K562 (cell line): Measurements from ENCODE around the gene RXFP1. TPM values are rescaled to one million over a fixed set of nuclear protein-coding genes. Genes with fewer than 3 reads are reported as not detected.

ENCODE experiments used
- ATAC-seq: fragments of 200-7000 bp; cut with Tn5 transposase; 3 replicates; pipeline ENCODE4 v1.9.1; 2020; ENCODE audit warnings: moderate library complexity
- BruUV-seq: library from RNA; stranded (reverse); fragments of 400-500 nt; replicated peaks from 2 replicates; lab custom pipeline; 2021; lab: Mats Ljungman, UMichigan
- CTCF ChIA-PET: fragments of 300-600 bp; formaldehyde crosslinking; extraction: SDS; loops from one replicate; lab custom pipeline; 2021; ENCODE audit warnings: low intra/inter-chr PET ratio; lab: Yijun Ruan, JAX
- POLR2A ChIA-PET: fragments of 300-600, 350-650 bp; sonication (Branson Sonifier 250); formaldehyde crosslinking; extraction: SDS; loops from one replicate; lab custom pipeline; 2021; ENCODE audit warnings: antibody characterized with exemption, inconsistent platforms; lab: Yijun Ruan, JAX
- DNase-seq, 4 experiments: peaks; one replicate each; pipeline versions ENCODE4 v3.0.0 to v3.0.0-alpha.2; 2011 to 2018; ENCODE audit warnings: low spot score in 3 of 4, mixed read lengths in 3 of 4; ENCODE audit errors: extremely low read depth in 1 of 4
- FAIRE-seq: peaks from 2 replicates; lab custom pipeline; 2011; peaks lifted over from hg19 to GRCh38; lab: Jason Lieb, UNC
- H2AFZ ChIP-seq: 2 replicates; pipeline ENCODE4 v1.6.0; 2011; ENCODE audit warnings: low read depth, low read length, control low read depth, inconsistent platforms
- H3K27ac ChIP-seq: fragments of 200-600 bp; 3 replicates; pipeline ENCODE4 v1.8.0; 2011; ENCODE audit warnings: low read depth, mild to moderate bottlenecking, control low read depth, inconsistent platforms, low read length, moderate library complexity, mixed read lengths; ENCODE audit errors: extremely low read depth
- H3K27me3 ChIP-seq, 2 experiments: fragments of 300-600 bp in 1 of 2; 2 replicates in 1 of 2; 3 replicates in 1 of 2; pipeline versions ENCODE4 v1.6.0 to v1.8.0; 2011; ENCODE audit warnings: inconsistent platforms in 2 of 2, low read length in 2 of 2, mild to moderate bottlenecking in 1 of 2, mixed read lengths in 1 of 2, moderate library complexity in 1 of 2; ENCODE audit not compliant: control insufficient read depth in 2 of 2, insufficient read depth in 2 of 2
- H3K36me3 ChIP-seq: fragments of 300-600 bp; 3 replicates; pipeline ENCODE4 v1.8.0; 2011; ENCODE audit warnings: mild to moderate bottlenecking, low read length, inconsistent platforms; ENCODE audit not compliant: control insufficient read depth, insufficient read depth
- H3K4me1 ChIP-seq, 2 experiments: fragments of 200-600 bp in 1 of 2; replicated peaks in 1 of 2; 2 replicates in 1 of 2; 3 replicates in 1 of 2; pipeline versions ENCODE4 v1.5.1 to v1.8.0; 2011; ENCODE audit warnings: inconsistent platforms in 2 of 2, low read length in 2 of 2, mild to moderate bottlenecking in 1 of 2, mixed read lengths in 1 of 2, moderate library complexity in 1 of 2; ENCODE audit not compliant: control insufficient read depth in 2 of 2, insufficient read depth in 2 of 2
- H3K4me2 ChIP-seq: 2 replicates; pipeline ENCODE4 v1.6.1; 2011; ENCODE audit warnings: low read length, control low read depth, inconsistent platforms, mixed read lengths; ENCODE audit not compliant: insufficient read depth
- H3K4me3 ChIP-seq: fragments of 200-600 bp; sonication (generic), shearing (Covaris generic); 2 replicates; pipeline ENCODE4 v1.5.1; 2016; ENCODE audit warnings: control low read depth, inconsistent platforms
- H3K79me2 ChIP-seq: fragments of 200-600 bp; 3 replicates; pipeline ENCODE4 v1.8.0; 2011; ENCODE audit warnings: low read length, inconsistent platforms; ENCODE audit not compliant: control insufficient read depth, insufficient read depth
- H3K9ac ChIP-seq, 2 experiments: 2 replicates each; pipeline versions ENCODE4 v1.6.0 to v1.6.1; 2011; ENCODE audit warnings: low read depth in 2 of 2, low read length in 2 of 2, control low read depth in 1 of 2, inconsistent platforms in 1 of 2, mild to moderate bottlenecking in 1 of 2, mixed read lengths in 1 of 2; ENCODE audit not compliant: insufficient read depth in 1 of 2
- H3K9me1 ChIP-seq: one replicate; pipeline ENCODE4 v1.6.0; 2011; ENCODE audit warnings: inconsistent platforms, mild to moderate bottlenecking, low read length, moderate library complexity; ENCODE audit not compliant: control insufficient read depth, insufficient read depth
- H3K9me3 ChIP-seq: replicated peaks from 2 replicates; pipeline ENCODE4 v1.5.1; 2011; ENCODE audit warnings: low read depth, low read length, inconsistent platforms; ENCODE audit not compliant: control insufficient read depth, insufficient read depth
- H4K20me1 ChIP-seq: replicated peaks from 2 replicates; pipeline ENCODE4 v1.6.1; 2011; ENCODE audit warnings: low read length, inconsistent platforms, mixed read lengths; ENCODE audit not compliant: control insufficient read depth, insufficient read depth
- DDX20 ChIP-seq: fragments of 450-650 bp; IDR thresholded peaks from 2 replicates; pipeline ENCODE4 v1.6.1; 2016; ENCODE audit warnings: missing genetic modification characterization, low read depth, mild to moderate bottlenecking, missing compliant biosample characterization, moderate library complexity
- HNRNPH1 ChIP-seq: fragments of 200-400 bp; formaldehyde crosslinking; optimal IDR thresholded peaks from 2 replicates; pipeline ENCODE3; 2017; ENCODE audit warnings: low read depth, mild to moderate bottlenecking, low read length, moderate library complexity
- KDM4B ChIP-seq, 2 experiments: fragments of 450-650 bp in 1 of 2; sonication (generic) in 1 of 2; IDR thresholded peaks; 2 replicates each; pipeline ENCODE4 v1.6.1; 2016 to 2017; ENCODE audit warnings: borderline replicate concordance in 2 of 2, antibody characterized with exemption in 1 of 2, low read depth in 1 of 2, mild to moderate bottlenecking in 1 of 2
- KDM5B ChIP-seq: fragments of 200-600 bp; sonication (generic); IDR thresholded peaks from 2 replicates; pipeline ENCODE4 v1.6.1; 2012; ENCODE audit warnings: low read depth, mild to moderate bottlenecking, moderate library complexity, low read length, control low read depth, inconsistent platforms; ENCODE audit not compliant: insufficient replicate concordance
- MAZ ChIP-seq, 2 experiments: fragments of 450-650 bp in 1 of 2; sonication (generic) in 1 of 2; formaldehyde crosslinking; IDR thresholded peaks in 1 of 2; conservative IDR thresholded peaks in 1 of 2; 2 replicates each; pipeline versions ENCODE4 v1.4.0 to v1.5.0; 2020; ENCODE audit warnings: mild to moderate bottlenecking in 1 of 2, missing genetic modification reagents in 1 of 2
- SLC30A9 ChIP-seq: fragments of 250-450 bp; sonication (Bioruptor Pico); IDR thresholded peaks from 2 replicates; pipeline ENCODE4 v1.8.0; 2022; ENCODE audit warnings: mild to moderate bottlenecking, moderate library complexity
- TCF3 ChIP-seq: sonication (generic); formaldehyde crosslinking; IDR thresholded peaks from 2 replicates; pipeline ENCODE4 v1.4.0; 2020; ENCODE audit warnings: mild to moderate bottlenecking, missing genetic modification reagents
- WGBS: fragments of 100-300 bp; shearing (Covaris generic); methylation state at CpG from one replicate; pipeline ENCODE4 v1.1.6; 2016; ENCODE audit warnings: low coverage, mixed read lengths; ENCODE audit not compliant: insufficient coverage; ENCODE audit errors: missing lambda C conversion rate; 5-methylcytosine and 5-hydroxymethylcytosine counted together
- in situ Hi-C: fragments of 300-500 bp; cut with MboI; formaldehyde crosslinking; loops from 4 replicates; pipeline ENCODE4 v1.15.0; 2018; ENCODE audit warnings: inconsistent platforms, mixed read lengths
- intact Hi-C: fragments of 100-400 bp; cut with micrococcal nuclease; formaldehyde crosslinking; loops from 2 replicates; pipeline ENCODE4 v1.14.2; 2022
- polyA plus RNA-seq, 8 experiments: library from polyadenylated mRNA; depleted of rRNA in 4 of 8; stranded (reverse) in 5 of 8; unstranded in 3 of 8; fragments of >200 nt; fragmentation: Nextera tagmentation in 2 of 8; fragmentation: Illumina TruSeq in 1 of 8; extraction: Ambion mirVana in 2 of 8; extraction: Trizol in 1 of 8; gene quantifications; 2 replicates each; pipeline versions ENCODE4 v1.2.1 to v1.2.3, GENCODE V29; 2011 to 2014; ENCODE audit warnings: inconsistent platforms in 1 of 8, missing spikeins in 1 of 8
- total RNA-seq, 7 experiments: library from RNA; depleted of rRNA in 6 of 7; stranded (reverse); fragments of >200 nt in 6 of 7; fragmentation: Illumina TruSeq in 2 of 7; extraction: Trizol in 2 of 7; gene quantifications; 2 replicates each; pipeline versions ENCODE4 v1.2.1 to v1.2.3, GENCODE V29; 2011 to 2021; ENCODE audit warnings: low replicate concordance in 1 of 7
- TF ChIP-seq, protein P1 (sequence below), 2 experiments: fragments of 250-450 bp in 1 of 2; fragments of 450-650 bp in 1 of 2; sonication (Bioruptor Pico) in 1 of 2; IDR thresholded peaks; 2 replicates each; pipeline versions ENCODE4 v1.6.1 to v1.8.0; 2016 to 2021; ENCODE audit warnings: mild to moderate bottlenecking in 2 of 2, moderate library complexity in 2 of 2, missing compliant biosample characterization in 1 of 2, missing genetic modification characterization in 1 of 2
- TF ChIP-seq, protein P2 (sequence below), 3 experiments: IDR thresholded peaks in 2 of 3; conservative IDR thresholded peaks in 1 of 3; 2 replicates each; pipeline ENCODE4 v1.5.1; 2011 to 2012; ENCODE audit warnings: low read length in 3 of 3, mild to moderate bottlenecking in 3 of 3, control low read depth in 2 of 3, improper control_type of control experiment in 1 of 3, inconsistent platforms in 1 of 3, low read depth in 1 of 3, mixed read lengths in 1 of 3, moderate library complexity in 1 of 3; ENCODE audit not compliant: insufficient read depth in 2 of 3
- TF ChIP-seq, protein P3 (sequence below): sonication (generic); formaldehyde crosslinking; IDR thresholded peaks from 2 replicates; pipeline ENCODE4 v1.8.1; 2023; ENCODE audit warnings: missing genetic modification reagents, mild to moderate bottlenecking, borderline replicate concordance

The RXFP1 gene
- total and polyA plus RNA-seq, 9 of the 15 experiments (the other 6 are each of a cell fraction or from before 2014, with no cell fraction given) = 0.03 to 0.06 (median 0.04) TPM; not detected in 6

DNA sequence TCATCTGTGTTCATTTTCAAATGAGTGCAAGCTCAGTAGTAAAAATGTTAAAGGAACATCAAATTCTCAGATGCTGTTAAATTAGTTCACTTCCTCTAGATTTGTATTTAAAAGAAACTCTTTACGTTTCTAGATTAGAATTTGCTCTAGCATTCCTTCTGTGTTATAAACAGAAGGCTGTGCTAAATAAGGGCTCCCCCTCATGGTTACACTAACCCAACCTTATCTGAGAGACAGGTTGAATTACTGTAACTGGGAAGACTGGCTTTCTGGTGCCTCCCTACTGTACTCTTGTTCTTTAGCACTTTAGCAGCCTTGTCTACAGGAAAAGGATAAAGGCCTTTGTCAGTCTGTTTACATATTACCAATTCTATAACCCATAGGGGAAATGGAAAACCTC lies 56.8 kb downstream of the RXFP1 start:
- DNase-seq = peak in 3 of 4 experiments; percentile 12 to 35 (median 27)
- Histone ChIP-seq H2AFZ (no peak overlapping the region), H3K4me1 (no peaks in the 10 kb centered on the region), H3K4me3 (no peak overlapping the region), H3K9me3 (no peaks in the 10 kb centered on the region), H3K9me1 (no peaks in the 10 kb centered on the region), H3K36me3 (no peaks in the 10 kb centered on the region), H3K79me2 (no peaks in the 10 kb centered on the region), H3K9ac (no peak overlapping the region), H3K4me2 (no peak overlapping the region), H3K27me3 (no peaks in the 10 kb centered on the region; a peak in 1 of 5 replicates), H4K20me1 (no peaks in the 10 kb centered on the region), H3K27ac (no peak overlapping the region)
- no TSS peak for BruUV-seq
- intact Hi-C loops = loop anchor here (2.0 kb wide), 1 partner anchor 82 kb away; no protein-coding TSS in a partner anchor
- FAIRE-seq = peak; percentile 82
- WGBS = 0% methylated on average over 1 of the region's 1 CpG
- ATAC-seq = peak; percentile 95
- in situ Hi-C loops = no loop called here
- ChIA-PET POLR2A (no interaction called here), CTCF (no interaction called here)
- TF ChIP-seq KDM5B (no peak), SLC30A9 (CRISPR knock-in tag) (no peak), DDX20 (tag) (no peak), MAZ (CRISPR knock-in tag; conservative IDR thresholded peaks at IDR 0.05 in 1 of 2, IDR thresholded peaks at IDR 0.05 in 1 of 2) (peak in 1 of 2 experiments; percentile 15; a peak in 1 of 4 replicates), KDM4B (IDR thresholded peaks at IDR 0.05; ENCODE audit: borderline replicate concordance in 2 of 2, low read depth in 1 of 2) (no peak), HNRNPH1 (no peak), TCF3 (CRISPR knock-in tag) (no peak)
- TF ChIP-seq, protein P1, sequence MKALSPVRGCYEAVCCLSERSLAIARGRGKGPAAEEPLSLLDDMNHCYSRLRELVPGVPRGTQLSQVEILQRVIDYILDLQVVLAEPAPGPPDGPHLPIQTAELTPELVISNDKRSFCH (CRISPR knock-in tag; IDR thresholded peaks at IDR 0.05) = no peak
- TF ChIP-seq, protein P1 (tag; IDR thresholded peaks at IDR 0.05) = no peak
- TF ChIP-seq, protein P2, sequence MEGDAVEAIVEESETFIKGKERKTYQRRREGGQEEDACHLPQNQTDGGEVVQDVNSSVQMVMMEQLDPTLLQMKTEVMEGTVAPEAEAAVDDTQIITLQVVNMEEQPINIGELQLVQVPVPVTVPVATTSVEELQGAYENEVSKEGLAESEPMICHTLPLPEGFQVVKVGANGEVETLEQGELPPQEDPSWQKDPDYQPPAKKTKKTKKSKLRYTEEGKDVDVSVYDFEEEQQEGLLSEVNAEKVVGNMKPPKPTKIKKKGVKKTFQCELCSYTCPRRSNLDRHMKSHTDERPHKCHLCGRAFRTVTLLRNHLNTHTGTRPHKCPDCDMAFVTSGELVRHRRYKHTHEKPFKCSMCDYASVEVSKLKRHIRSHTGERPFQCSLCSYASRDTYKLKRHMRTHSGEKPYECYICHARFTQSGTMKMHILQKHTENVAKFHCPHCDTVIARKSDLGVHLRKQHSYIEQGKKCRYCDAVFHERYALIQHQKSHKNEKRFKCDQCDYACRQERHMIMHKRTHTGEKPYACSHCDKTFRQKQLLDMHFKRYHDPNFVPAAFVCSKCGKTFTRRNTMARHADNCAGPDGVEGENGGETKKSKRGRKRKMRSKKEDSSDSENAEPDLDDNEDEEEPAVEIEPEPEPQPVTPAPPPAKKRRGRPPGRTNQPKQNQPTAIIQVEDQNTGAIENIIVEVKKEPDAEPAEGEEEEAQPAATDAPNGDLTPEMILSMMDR (IDR thresholded peaks at IDR 0.05 in 2 of 3, conservative IDR thresholded peaks at IDR 0.05 in 1 of 3; ENCODE audit: insufficient read depth in 2 of 3, low read depth in 1 of 3, low read length in 3 of 3) = peak; percentile 34 to 63 (median 38); a peak in 3 of 6 replicates
- TF ChIP-seq, protein P3, sequence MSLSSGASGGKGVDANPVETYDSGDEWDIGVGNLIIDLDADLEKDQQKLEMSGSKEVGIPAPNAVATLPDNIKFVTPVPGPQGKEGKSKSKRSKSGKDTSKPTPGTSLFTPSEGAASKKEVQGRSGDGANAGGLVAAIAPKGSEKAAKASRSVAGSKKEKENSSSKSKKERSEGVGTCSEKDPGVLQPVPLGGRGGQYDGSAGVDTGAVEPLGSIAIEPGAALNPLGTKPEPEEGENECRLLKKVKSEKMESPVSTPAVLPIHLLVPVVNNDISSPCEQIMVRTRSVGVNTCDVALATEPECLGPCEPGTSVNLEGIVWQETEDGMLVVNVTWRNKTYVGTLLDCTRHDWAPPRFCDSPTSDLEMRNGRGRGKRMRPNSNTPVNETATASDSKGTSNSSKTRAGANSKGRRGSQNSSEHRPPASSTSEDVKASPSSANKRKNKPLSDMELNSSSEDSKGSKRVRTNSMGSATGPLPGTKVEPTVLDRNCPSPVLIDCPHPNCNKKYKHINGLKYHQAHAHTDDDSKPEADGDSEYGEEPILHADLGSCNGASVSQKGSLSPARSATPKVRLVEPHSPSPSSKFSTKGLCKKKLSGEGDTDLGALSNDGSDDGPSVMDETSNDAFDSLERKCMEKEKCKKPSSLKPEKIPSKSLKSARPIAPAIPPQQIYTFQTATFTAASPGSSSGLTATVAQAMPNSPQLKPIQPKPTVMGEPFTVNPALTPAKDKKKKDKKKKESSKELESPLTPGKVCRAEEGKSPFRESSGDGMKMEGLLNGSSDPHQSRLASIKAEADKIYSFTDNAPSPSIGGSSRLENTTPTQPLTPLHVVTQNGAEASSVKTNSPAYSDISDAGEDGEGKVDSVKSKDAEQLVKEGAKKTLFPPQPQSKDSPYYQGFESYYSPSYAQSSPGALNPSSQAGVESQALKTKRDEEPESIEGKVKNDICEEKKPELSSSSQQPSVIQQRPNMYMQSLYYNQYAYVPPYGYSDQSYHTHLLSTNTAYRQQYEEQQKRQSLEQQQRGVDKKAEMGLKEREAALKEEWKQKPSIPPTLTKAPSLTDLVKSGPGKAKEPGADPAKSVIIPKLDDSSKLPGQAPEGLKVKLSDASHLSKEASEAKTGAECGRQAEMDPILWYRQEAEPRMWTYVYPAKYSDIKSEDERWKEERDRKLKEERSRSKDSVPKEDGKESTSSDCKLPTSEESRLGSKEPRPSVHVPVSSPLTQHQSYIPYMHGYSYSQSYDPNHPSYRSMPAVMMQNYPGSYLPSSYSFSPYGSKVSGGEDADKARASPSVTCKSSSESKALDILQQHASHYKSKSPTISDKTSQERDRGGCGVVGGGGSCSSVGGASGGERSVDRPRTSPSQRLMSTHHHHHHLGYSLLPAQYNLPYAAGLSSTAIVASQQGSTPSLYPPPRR (CRISPR knock-in tag) = no peak
